Head of caudate nucleus (tissue), 42 donors: Measurements from ENCODE around the gene MCU.

Experiments used
- DNase-seq, 42 donors: peaks; one replicate each; pipeline versions ENCODE4 v3.0.0 to v3.0.0-alpha.2; 2020 to 2021; ENCODE audit warnings: mixed read lengths in 7 of 42
- intact Hi-C: fragments of 100-400 bp; cut with DNase I; formaldehyde crosslinking; loops from one replicate; pipeline ENCODE4 v1.15.0; 2022

The MCU gene

GRCh38 chr10:72814099-72814790 lies 122.3 kb downstream of the MCU start:
- intact Hi-C loops = no loop called here
- DNase-seq = no peak

DNA sequence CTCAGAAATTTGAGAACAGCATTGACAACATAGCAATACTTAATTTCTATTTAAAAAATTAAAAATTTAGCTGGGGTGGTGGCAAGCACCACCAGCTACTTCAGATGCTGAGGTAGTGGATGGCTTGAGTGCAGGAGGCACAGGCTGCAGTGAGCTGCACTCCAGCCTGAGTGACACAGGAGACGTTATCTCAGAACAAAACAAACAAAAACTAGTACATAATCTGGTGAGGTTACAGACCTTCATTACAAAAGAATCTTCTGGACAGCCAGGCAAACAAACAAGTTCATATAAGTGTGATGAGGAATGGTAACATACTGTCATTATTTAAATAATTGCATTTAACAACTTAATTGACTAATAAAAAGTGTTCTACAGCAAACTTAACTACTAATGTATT lies 124.6 kb downstream of the MCU start:
- intact Hi-C loops = no loop called here

DNA sequence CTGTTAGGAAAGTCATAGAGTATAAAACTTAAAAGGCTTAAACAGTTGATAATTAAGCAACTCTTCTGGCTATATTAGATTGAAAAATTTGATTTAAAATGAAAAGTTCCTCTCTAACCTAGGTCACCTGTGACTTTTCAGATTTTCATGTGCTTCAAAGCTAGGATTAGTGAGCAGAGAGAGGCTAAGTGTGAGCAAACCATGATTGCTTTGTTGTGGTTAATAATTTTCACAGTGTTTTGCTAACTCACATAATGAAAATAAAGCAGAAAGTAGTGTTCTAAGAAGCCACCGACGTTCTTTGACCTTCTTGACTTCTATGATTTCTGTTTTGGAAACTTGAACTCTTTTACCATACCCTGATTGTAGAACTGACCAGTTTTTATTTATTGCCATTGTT lies 126.1 kb downstream of the MCU start:
- intact Hi-C loops = no loop called here
- no peak for DNase-seq

More for the DNA sequence above, 124.6 kb downstream of the MCU start:
- DNase-seq = no peak

- intact Hi-C loops = no loop called here
- no peak for DNase-seq
Measured at GRCh38 chr10:72819053-72819452, 127.1 kb downstream of the MCU start.

- intact Hi-C loops = no loop called here
- no peak for DNase-seq
Measured at GRCh38 chr10:72821606-72822005, 129.7 kb downstream of the MCU start.

DNA sequence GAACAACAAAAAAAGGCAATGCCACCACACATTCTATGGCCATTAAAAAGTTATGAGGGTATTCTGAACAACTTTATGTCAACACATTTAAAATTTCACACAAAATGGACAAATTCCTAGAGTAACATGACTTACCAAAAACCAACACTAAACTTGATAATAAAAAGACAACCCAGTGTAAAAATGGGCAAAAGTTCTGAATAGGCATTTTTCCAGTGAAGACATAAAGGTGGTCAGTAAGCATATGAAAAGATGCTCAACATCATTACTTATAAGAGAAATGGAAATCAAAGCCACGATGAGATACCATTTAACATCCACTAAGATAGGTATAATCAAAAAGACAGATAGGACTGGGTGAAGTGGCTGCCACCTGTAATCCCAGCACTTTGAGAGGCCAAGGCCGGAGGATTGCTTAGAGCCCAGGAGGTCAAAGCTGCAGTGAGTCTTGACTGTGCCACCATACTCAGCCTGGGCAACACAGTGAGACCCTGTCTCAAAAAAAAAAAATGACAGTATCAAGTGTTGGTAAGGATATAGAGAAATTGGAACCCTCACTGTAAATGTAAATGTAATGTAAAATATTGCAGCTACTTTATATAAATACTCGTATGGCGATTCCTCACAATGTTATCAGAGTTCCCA lies 130.5 kb downstream of the MCU start:
- intact Hi-C loops = no loop called here
- DNase-seq = no peak

DNA sequence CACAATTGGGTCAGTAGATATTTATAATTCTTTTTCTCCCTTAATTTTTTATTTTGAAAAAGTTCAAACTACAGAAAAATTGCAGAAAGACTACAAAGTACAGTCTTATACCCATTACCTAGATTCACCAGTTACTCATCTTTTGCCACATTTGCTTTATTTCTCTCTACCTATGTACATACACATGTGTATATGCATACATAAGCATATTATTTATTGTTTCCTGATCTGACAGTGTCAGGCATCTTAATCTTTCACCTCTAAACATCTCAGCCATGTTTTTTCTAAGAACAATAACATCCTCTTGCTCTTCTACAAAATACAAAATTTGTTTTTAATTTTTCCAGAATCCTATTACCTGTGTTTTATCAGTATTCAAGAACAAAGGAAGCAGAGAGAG lies 133.2 kb downstream of the MCU start:
- intact Hi-C loops = no loop called here
- no peak for DNase-seq

DNA sequence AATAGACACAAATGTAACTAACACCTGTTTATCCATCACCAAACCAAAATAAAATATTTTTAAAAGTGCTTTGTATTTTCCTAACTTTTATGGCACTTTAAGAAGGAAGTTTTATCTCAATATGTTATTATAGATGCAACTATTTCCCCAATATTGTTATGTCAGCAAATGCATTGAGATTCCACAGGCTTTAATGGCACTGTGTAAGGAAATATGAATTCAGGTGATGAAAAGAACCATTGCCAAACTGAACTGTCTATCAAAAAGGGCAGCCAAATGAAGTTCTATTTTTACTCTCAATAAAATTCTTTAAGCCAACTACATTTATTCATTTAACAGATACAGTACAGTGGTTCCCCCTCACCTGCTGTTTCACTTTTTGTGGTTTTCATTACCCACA lies 134.4 kb downstream of the MCU start:
- intact Hi-C loops = no loop called here
- no peak for DNase-seq

DNA sequence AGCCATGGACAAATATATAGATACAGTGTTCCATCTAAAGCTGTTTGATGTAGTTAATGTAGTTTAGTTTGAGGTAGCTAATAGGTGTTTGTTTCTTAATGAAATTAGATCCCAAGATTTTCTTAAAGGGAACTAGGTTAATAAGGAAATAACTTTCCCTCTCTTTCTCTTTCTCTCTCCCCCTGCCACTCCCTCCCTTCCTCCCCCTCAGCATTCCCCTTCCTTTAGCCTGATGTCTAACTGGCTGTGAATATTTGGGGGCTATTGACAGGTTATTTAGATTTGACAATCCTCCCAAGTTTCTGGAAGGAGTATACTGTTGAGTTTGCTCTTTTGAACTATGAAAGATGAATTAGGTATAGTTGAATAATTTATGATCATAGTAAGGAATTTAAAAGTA lies 136.4 kb downstream of the MCU start:
- intact Hi-C loops = no loop called here
- no peak for DNase-seq

DNA sequence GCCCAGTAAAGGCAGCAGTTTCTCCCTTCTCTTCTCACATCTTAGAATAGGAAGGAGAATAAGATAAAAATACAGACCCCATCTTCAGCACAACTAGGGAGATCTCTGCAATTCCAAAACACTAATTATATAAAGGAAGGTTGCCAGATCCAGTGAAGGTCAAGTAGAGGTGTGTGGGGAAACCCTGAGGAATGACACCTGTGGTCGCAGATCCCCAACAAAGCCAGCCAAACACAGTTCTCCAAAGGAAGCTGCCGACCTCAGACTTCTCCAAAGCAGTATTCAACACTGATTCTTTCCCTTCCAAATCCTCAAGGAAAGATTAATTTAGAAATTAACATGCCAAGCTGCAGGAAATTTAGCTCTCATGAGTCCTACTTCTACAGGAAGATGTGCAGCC lies 138.7 kb downstream of the MCU start:
- intact Hi-C loops = loop anchor here (5.0 kb wide), 1 partner anchor 468 kb away; no protein-coding TSS in a partner anchor

GRCh38 chr10:72831696-72832409 lies 139.9 kb downstream of the MCU start:
- no peak for DNase-seq

More for the DNA sequence above, 138.7 kb downstream of the MCU start:
- no peak for DNase-seq

DNA sequence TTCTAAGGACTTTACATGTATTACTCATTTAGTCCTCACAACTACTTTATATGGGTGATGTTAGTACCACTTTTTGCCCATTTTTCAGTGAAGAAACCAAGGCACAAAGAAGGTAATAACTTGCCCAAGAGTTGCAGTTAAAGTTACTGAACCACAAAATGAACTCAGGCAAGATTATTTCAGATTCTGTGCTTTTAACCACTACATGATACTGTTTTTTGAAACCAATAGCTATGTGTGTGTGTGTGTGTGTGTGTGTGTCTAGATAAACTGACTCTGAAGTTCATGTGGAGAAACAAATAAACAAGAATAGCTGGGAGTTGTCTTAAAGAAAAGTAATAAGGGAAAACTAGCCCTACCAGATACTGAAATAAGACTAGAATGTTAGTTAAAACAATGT lies 140.8 kb downstream of the MCU start:
- intact Hi-C loops = loop anchor here (5.0 kb wide), 1 partner anchor 470 kb away; no protein-coding TSS in a partner anchor
- no peak for DNase-seq

More at GRCh38 chr10:72831696-72832409, 139.9 kb downstream of the MCU start:
- intact Hi-C loops = loop anchor here (5.0 kb wide), 1 partner anchor 470 kb away; no protein-coding TSS in a partner anchor

DNA sequence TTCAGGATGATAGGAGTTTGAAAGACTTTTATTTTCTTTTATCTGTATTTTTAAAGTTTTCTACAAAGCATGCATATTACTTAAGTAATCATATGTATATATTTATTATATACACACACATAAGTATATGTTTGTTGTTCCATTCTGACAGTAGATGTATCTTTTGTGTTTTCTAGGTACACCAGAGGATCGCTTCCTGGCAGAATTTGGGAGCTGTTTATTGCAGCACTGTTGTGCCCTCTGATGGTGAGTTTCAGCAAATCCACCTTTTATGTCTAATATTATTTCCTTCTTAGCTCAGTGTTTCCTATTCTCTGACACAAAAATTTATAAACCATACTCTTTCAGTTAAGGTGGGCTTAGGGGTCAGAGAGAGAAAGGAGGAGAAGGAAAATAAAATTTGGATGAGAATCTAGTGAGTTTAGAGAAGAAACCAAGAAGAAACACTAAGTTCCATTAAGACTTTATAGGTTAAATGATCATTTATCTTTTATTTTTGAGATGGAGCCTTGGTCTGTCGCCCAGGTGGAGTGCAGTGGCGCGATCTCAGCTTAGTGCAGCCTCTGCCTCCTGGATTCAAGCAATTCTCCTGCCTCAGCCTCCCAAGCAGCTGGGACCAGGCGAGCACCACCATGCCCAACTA lies 142.4 kb downstream of the MCU start:
- peak in 36 of 42 donors; percentile 16 to 84 (median 60) for DNase-seq
- intact Hi-C loops = loop anchor here (5.0 kb wide), 1 partner anchor 472 kb away; no protein-coding TSS in a partner anchor

- no peak for DNase-seq
- intact Hi-C loops = no loop called here
Measured at GRCh38 chr10:72840319-72840718, 148.4 kb downstream of the MCU start.

GRCh38 chr10:72841487-72841886 lies 149.5 kb downstream of the MCU start:
- intact Hi-C loops = no loop called here
- no peak for DNase-seq

DNA sequence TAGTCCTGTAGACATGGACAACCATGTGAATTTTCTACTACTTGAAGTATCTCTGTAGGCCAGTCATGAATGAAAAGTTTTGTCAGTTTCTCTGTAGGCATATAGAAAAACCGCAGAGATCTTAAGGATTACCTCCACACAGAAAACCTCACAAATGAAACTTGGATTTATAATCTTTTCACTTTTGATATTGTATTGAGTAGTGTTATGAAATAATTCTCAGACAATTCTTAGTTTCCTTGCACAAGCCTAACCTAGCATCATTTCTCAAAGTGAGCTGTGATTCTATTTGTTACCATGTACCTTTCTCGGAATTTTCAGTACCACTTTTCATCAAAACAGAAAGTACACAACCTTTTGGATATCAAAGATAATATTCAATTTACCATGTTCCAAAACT lies 150.2 kb downstream of the MCU start:
- no peak for DNase-seq
- intact Hi-C loops = no loop called here

DNA sequence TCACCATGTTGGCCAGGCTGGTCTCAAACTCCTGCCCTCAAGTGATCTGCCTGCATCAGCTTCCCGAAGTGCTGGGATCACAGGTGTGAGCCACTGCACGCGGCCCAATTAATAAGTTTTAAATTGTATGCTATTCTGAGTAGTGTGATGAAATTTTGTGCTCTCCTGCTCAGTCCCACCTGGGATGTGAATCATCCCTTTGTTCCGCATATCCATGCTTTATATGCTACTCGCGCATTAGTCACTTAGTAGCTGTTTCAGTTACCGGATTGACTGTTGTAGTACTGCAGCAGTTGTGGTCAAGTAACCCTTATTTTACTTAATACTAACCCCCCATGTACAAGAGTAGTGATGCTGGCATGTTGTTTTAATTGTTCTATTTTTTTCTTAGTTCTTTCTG lies 154.3 kb downstream of the MCU start:
- DNase-seq = peak in 25 of 42 donors; percentile 1 to 58 (median 26)
- intact Hi-C loops = no loop called here

GRCh38 chr10:72847681-72848080 lies 155.7 kb downstream of the MCU start:
- DNase-seq = no peak
- intact Hi-C loops = no loop called here

DNA sequence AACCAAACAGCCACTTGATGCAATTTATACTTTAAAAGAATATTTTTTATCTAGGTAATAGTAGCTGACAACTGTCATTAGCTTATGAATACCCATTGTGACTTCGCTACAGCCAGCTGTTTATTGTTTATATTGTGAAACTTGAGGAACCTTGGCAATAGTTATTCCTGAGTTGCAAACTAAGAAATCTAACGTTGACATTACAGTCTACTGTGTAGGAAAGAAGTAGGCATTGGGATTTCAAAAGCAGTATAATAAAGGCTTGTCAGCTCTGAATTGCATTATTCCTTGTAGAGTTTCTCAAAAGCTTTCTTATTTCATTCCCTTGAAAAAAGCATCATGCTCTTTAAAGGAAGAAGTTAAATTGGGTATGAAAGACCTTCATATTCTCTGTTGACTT lies 158.9 kb downstream of the MCU start:
- intact Hi-C loops = no loop called here

DNA sequence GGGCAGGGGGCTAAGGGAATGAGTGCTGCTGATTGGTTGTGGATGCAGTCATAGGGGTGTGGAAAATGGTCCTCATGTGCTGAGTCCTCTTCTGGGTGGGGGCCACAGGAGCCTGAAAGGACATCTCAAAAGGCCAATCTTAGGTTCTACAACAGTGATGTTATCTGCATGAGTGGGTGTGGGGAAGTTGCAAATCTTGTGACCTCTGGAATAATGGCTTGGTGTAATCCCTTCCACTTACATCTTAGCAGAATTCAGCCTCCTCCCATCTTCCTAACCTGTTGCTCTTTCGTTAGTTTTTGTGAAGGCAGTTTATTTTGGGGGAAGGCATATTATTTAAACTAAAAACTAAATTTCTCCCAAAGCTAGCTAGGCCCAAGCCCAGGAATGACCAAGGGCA lies 159.6 kb downstream of the MCU start:
- DNase-seq = no peak
- intact Hi-C loops = no loop called here

More for the DNA sequence above, 158.9 kb downstream of the MCU start:
- no peak for DNase-seq
